ENCODE measurements around the gene PAXIP1. TPM values are rescaled to one million over a fixed set of nuclear protein-coding genes. Genes with fewer than 3 reads are reported as not detected.

PAXIP1 gene
- total and polyA plus RNA-seq, 2 donors (not counting 3 experiments of a cell fraction or from before 2014, with no cell fraction given), result 10.0 to 15.8 TPM

- no peak overlapping the region for H3K9ac ChIP-seq (replicated peaks; ENCODE audit: extremely low read depth, insufficient read depth, low read length)
- POLR2A ChIA-PET, result no interaction called here
These were observed 93.5 kb downstream of the PAXIP1 start for GRCh38 chr7:154909241-154910105.

More at GRCh38 chr7:154909241-154910105, 93.5 kb downstream of the PAXIP1 start:
- Histone ChIP-seq H4K20me1 (replicated peaks; ENCODE audit: control insufficient read depth, extremely low read depth, insufficient read depth, low read length) (no peaks in the 10 kb centered on the region), H3K9me1 (replicated peaks; ENCODE audit: control insufficient read depth, extremely low read depth, insufficient read depth, low read length) (no peaks in the 10 kb centered on the region), H3K79me2 (ENCODE audit: control insufficient read depth, insufficient read depth, low read length) (no peaks in the 10 kb centered on the region), H3K4me2 (ENCODE audit: insufficient read depth, low read length) (no peak overlapping the region), H3K36me3 (ENCODE audit: control insufficient read depth in 2 of 2, extremely low read depth in 1 of 2, insufficient read depth in 2 of 2, low read length in 2 of 2) (no peaks in the 10 kb centered on the region), H3K4me3 (replicated peaks in 1 of 3; ENCODE audit: insufficient read depth in 1 of 3, low read depth in 1 of 3, low read length in 3 of 3) (no peak overlapping the region), H3K27ac (ENCODE audit: insufficient read depth, low read depth, low read length) (no peak overlapping the region), H2AFZ (ENCODE audit: low read depth, low read length) (no peak overlapping the region), H3K4me1 (ENCODE audit: control insufficient read depth, extremely low read depth, insufficient read depth, low read length) (peaks cover 4% of the 10 kb centered on the region), H3K27me3 (ENCODE audit: control insufficient read depth in 2 of 2, insufficient read depth in 2 of 2, low read length in 2 of 2) (peaks cover 0 to 6% of the 10 kb centered on the region in 2 experiments), H3K9me3 (replicated peaks; ENCODE audit: control insufficient read depth, insufficient read depth, low read length) (no peaks in the 10 kb centered on the region)
- CTCF ChIA-PET, result no interaction called here
- TF ChIP-seq POLR2A (IDR thresholded peaks at IDR 0.05; ENCODE audit: low read depth, low read length), result no peak
- no peak for TF ChIP-seq POLR2AphosphoS5 (IDR thresholded peaks at IDR 0.05; ENCODE audit: insufficient read depth, low read depth, low read length)
- no peak for TF ChIP-seq JUN (IDR thresholded peaks at IDR 0.05; ENCODE audit: borderline replicate concordance, insufficient read depth, insufficient read length, low read depth)
- no peak for TF ChIP-seq FOS (IDR thresholded peaks at IDR 0.05; ENCODE audit: borderline replicate concordance, insufficient read depth, low read length)
- TF ChIP-seq EZH2 (IDR thresholded peaks at IDR 0.05; ENCODE audit: borderline replicate concordance, low read depth, low read length, severe bottlenecking), result no peak
- no peak for TF ChIP-seq MYC (IDR thresholded peaks at IDR 0.05; ENCODE audit: low read depth, low read length)
- TF ChIP-seq, protein P1, sequence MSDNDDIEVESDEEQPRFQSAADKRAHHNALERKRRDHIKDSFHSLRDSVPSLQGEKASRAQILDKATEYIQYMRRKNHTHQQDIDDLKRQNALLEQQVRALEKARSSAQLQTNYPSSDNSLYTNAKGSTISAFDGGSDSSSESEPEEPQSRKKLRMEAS (IDR thresholded peaks at IDR 0.05; ENCODE audit: insufficient read depth, insufficient read length), result no peak
- TF ChIP-seq, protein P2, sequence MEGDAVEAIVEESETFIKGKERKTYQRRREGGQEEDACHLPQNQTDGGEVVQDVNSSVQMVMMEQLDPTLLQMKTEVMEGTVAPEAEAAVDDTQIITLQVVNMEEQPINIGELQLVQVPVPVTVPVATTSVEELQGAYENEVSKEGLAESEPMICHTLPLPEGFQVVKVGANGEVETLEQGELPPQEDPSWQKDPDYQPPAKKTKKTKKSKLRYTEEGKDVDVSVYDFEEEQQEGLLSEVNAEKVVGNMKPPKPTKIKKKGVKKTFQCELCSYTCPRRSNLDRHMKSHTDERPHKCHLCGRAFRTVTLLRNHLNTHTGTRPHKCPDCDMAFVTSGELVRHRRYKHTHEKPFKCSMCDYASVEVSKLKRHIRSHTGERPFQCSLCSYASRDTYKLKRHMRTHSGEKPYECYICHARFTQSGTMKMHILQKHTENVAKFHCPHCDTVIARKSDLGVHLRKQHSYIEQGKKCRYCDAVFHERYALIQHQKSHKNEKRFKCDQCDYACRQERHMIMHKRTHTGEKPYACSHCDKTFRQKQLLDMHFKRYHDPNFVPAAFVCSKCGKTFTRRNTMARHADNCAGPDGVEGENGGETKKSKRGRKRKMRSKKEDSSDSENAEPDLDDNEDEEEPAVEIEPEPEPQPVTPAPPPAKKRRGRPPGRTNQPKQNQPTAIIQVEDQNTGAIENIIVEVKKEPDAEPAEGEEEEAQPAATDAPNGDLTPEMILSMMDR (IDR thresholded peaks at IDR 0.05; ENCODE audit: extremely low read depth in 1 of 2, insufficient read depth in 1 of 2, low read depth in 1 of 2, low read length in 2 of 2), result no peak
- no peak for TF ChIP-seq GATA2 (IDR thresholded peaks at IDR 0.05; ENCODE audit: insufficient read depth, insufficient read length, low read depth, low read length)
- intact Hi-C loops (cut with micrococcal nuclease) (loop anchor here (5.0 kb wide), 1 partner anchor 623 kb away; no protein-coding TSS in a partner anchor), dilution Hi-C loops (cut with MboI; ENCODE audit: extremely low pct_ligation_motif_present, low sequenced_read_pairs) (no loop called here)
- DNase-seq (ENCODE audit: low read depth, low spot score) (no peak), FAIRE-seq (no peak)
- no TSS peak for BruUV-seq (replicated peaks)
